Dedifferentiated amniotic fluid mesenchymal stem cell (primary cell): ENCODE measurements around the gene CLCN3.
"Not testable (repeated sequence)": the region's sequence is repeated elsewhere in the genome, so short reads cannot be mapped to it uniquely, and the experiment has no call there.

Source experiments
- DNase-seq: peaks from one replicate; pipeline ENCODE4 v3.0.0-alpha.2; 2016; ENCODE audit errors: extremely low spot score

Gene CLCN3

DNA sequence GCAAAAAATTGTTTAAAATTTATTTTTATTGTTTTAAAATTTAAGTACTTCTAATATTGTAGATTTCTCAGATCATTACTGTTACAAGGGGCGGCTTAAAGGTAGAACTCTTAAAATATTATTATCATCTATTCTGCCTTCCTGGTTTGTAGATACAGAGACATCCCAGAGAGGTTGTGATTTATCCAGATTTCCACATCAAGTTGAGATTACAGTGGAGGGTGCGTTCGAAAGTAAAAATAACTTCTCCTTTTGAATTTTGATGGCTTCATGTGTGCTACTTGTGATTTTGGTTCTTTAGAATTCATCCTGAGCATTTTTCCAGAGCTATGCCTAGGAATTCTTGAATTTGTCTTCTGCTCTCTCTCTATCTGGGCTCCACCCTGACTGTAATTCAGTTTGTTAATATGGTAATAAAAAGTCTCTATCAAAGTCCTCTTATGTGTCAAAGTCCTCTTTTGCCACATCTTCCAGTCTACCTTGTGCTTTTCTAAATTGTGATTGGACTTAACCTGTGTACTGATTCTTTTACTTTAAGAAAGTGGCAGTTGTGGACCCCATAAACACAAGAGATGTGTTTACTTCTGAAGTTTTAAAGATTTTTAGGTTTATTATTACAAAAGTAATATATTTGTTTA is 37.2 kb downstream of the CLCN3 start:
- DNase-seq: no peak

DNA sequence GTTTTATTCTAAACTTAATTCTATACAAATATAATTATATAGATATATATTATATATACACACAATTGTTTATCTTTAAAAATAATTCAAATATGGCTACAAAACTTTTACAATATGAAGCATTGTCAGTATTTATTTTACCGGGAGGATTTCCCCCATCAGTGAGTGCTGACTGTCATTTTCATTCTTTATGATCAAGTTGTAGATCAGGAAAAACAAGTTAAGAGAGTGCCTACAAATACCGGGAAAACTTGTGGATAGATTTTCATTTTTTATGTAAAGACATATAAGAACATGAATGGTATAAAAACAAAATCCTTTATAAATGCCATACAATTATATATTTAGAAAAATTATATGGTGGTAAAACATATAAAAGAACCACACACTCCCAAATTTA is 37.8 kb downstream of the CLCN3 start:
- DNase-seq: no peak

DNA sequence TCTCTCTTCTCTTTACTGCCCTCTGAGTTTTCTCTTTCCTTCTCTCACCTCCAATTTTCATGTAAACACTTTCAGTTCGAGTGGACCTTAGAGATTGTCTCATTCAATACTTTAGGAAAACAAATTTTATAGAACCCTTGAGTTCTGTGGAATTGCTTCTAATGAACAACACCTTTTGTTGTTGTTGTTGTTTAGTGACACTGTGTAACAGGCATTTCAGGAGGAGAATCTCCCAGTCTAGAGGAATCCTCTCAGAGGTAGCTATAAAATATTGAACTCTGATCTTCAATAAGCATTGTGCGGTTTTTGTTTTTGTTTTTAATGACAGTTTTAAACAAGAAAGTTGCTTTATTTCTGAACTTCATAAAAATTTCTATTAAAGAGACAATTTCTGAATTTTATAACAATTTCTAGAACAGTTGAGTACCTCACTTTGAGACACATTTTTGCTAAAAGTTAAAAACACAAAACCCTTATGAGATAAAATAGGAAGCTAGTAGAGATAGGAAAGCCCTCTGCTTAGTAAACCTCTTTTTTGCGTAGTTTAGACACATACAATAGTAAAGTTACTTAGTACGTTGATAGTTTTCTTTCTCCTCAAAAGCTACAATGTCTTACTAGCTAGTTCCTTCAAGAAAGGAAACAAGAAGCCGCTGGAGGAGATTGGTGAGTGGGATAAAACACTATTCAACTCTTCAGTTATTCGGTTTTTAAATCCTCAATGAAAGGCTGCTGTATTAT is 38.8 kb downstream of the CLCN3 start:
- no peak for DNase-seq

DNA sequence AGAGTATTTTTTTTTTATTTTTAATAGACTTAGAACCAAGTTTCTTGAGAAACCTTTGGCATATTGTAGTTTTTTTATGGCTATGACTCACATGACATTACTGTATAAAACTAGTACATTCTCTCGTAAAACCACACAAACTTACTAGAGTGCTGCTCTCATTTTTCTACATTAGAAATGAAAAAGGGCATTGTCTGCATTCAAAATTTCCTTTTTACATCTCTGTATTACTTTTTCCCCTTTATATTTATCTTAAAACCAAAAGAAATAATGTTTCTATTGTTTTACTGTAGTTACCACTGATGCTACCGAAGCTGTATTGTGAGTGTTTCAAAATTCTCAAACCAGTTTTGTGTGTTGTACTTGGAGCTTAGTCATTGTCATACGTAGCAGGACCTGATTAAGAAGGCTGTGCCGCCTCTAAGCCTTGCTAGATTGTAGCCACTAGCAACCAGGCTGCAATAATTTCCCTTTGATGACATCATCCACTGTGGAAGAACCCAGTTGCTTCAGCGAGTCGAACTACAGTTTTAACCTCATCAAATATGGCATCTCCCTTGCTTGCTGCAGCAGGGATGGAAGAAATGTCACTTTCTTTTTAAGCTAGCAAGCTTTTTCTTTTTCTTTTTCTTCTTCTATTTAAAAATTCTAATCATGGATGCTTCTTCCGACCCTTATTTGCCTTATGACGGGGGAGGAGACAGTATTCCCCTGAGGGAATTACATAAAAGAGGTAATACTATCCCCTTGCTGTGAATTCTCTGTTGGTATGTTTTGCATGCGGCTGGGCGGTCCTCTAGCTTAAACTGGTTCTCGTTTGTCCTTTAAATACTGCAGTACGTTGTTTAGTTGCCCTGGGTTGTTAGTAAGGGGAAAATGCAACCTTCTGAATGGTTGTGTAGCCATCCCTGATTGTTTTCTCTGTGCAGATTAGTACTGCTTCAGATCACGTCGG is 39.6 kb downstream of the CLCN3 start:
- peak; percentile 99 for DNase-seq

DNA sequence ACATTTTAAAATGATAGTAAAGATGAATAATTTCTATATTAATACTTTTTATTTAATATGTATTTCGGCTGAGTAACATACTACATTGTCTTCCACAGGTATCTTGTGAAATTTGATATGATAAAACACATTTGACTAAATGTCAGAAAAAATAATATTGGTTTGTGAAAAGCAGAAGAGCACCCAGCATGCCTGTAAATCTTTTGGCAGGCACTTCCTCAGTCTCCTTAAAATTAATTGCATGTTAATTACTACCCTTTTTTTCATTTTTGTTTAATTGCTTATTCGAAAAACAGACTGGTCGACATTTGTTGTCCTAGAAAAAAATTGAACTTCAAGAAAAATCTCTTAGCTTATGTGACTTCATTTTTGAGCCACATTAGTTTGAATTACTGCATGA is 40.6 kb downstream of the CLCN3 start:
- DNase-seq: no peak

DNA sequence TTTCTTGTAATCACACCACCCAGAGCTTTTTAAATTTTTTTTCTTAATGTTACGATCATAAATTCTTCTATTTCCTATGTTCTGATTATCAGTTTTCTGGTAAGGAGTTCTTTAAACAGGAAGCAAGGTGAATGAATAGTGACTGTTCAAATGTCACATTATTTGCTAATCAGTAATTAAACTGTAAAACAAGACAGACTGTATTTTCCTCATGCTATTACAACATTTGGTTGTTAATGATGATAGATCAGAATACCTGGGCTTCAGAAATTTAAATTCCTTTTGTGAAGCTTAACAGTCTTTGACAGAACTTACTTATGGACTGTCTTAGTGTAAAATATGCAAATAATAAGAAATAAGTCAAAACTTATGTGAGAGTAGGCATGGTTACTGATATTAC is 41.4 kb downstream of the CLCN3 start:
- no peak for DNase-seq

DNA sequence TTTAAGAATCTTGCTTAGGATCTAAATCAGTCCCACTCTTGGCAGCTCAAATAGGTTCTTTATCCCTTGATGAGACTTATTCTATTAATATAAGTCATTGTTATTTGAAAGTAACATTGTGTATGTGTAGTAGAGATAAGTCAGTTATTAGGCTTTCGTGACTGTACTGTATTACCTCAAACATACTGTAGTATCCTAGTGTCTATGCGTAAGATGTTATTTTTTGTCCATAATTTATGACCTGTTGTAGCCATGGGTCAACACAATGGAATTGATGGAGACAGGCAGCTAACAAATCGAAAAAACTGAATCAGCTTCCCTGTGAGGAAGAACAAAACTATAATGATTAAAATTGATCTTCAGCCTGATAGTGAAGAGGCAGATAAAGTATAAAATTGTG is 41.8 kb downstream of the CLCN3 start:
- no peak for DNase-seq

DNA sequence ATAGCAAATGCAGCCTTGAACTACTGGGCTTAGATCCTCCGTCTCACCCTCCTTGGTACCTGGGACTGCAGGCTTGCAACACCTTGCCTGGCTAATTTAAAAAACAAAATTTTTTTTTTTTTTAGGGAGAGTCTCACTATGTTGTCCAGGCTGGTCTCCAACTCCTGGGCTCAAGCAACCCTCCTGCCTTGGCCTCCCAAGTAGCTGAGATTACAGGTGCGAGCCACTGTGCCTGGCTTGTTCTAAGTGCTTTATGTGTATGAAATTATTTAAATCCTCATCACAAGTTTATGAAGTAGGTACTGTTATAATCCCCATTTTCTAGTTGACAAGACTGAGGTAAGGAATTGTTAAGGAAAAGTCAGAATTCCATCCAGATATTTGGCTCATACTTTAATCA is 43.0 kb downstream of the CLCN3 start:
- no peak for DNase-seq

- no peak for DNase-seq
Measured at GRCh38 chr4:169663831-169664230, 43.5 kb downstream of the CLCN3 start.

GRCh38 chr4:169664615-169665014 is 44.2 kb downstream of the CLCN3 start:
- DNase-seq: peak; percentile 25

DNA sequence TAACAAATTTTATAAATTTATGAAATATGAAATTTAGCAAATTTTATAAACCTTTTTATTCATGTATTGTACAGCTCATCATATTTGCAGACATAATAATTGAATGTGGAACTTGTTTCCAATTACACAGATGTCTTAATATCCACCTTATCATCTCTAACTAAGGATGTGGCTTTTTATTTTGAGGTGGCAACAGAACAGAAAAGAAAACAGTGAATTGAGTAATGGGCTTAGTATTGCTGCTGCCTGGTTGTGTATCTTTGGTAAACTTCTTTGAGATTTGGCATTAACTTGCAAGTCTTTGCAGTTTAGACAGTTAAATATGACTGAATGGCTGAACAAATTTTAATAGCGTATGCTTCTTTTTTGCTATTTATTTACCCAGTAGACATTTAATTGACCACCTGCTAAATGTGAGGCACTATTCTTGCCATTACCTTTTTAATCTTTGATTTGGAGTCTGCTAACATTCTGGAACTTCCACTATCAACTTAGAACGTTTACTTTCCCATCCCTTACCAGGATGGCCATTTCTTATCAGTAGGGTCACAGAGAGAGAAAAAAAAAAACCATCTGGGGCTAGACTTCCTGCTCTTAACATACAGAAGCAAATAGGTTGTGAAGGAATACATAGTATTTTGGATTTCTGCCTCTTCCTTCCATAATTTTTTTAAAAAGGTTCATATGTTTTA is 44.8 kb downstream of the CLCN3 start:
- DNase-seq: no peak

DNA sequence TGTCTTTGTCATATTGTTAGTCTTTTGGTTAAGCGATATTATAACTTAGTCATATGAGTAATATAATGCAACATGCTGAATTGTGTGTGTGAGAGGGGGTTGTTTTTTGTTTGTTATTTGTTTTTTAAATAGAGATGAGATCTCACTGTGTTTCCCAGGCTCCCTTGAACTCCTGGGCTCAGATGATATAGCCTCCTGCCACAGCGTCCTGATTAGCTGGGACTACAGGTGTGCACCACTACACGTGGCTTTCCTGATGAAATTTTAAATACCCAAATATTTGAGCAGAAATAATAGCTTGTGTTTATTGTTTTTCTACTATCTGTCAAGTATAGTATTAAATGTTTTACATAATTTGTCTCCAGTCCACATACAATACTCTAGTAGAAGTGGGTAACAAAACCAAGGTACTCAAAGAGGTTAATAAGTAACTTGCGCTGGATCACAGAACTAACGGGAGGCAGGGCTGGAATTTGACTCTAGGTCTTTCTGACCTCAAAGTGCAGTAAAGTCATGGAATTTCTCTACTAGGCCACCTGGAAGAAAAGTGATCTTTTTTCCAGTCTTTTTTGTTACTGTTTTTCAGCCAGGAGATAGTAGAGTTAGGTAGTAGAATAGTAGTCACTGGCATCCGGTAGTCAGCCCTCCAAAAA is 47.8 kb downstream of the CLCN3 start:
- DNase-seq: no peak

DNA sequence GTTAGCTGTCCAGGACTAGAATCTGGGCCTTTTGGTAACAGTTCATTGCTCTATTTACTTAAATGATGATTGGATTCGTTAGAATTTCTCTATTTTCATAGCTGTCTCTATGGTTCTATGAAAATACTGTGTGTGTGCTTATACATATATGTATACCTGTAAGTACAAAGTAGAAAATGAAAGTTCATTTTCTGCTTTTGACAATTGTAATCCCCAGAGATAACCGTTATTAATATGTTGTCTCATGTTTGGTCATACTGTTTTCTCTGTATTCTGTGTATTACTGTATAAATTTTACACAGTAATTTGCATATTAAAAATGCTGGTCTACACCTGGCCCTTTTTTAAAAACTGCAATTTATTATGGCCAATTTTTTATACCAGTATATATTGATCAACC is 55.4 kb downstream of the CLCN3 start:
- no peak for DNase-seq

DNA sequence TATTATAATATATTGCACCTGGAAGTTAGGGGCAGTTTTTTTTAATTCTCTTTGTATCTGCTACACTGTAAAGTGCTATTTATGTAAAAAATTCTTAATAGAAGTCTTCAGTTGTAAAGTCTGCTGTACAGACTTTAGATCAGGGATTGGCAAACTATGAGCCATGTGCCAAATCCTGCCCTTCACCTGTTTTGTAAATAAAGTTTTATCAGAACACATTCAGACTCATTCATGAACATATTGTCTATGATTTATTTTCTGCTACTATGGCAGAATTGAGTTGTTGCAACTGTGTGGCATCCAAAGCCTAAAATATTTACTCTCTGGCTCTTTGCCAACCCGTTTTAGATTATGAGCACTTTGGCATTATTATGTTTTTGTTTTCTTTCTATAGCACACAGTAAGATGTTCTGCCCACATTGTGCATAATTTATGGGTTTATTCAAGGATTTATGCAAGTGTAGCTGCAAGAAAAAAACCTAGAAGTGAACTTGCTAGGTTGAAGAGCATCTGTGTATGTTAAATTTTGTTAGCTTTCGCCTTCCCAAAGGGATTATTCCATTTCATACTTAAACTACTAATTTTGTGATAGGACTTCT is 56.9 kb downstream of the CLCN3 start:
- no peak for DNase-seq

- DNase-seq: not testable (repeated sequence)
Measured at GRCh38 chr4:169678486-169678885, 58.1 kb downstream of the CLCN3 start.

- not testable (repeated sequence) for DNase-seq
Measured at GRCh38 chr4:169678951-169679591, 58.7 kb downstream of the CLCN3 start.

GRCh38 chr4:169682372-169683047 is 62.1 kb downstream of the CLCN3 start:
- no peak for DNase-seq

GRCh38 chr4:169689681-169690080 is 69.3 kb downstream of the CLCN3 start:
- no peak for DNase-seq

DNA sequence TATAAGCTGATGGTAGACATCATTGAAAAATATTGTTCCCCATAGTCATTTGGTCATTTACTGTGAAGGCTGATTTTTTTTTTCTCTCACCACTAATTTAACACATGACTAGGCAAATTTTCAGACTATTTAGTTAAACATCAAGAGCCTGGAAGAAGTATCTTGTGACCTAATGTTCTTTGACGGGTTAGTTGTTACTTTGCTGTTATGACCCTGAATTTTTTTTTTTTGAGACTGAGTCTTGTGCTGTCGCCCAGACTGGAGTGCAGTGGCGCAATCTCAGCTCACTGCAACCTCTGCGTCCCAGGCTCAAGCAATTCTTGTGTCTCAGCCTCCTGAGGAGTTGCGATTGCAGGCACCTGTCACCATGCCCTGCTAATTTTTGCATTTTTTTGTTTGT is 70.4 kb downstream of the CLCN3 start:
- no peak for DNase-seq

- DNase-seq: no peak
Measured at GRCh38 chr4:169698331-169698730, 78.0 kb downstream of the CLCN3 start.
